Neural cell (in vitro differentiated cells): ENCODE data around the gene DDI1.

Source experiments
- EP300 ChIP-seq: fragments of 450-650 bp; conservative IDR thresholded peaks from 2 replicates; pipeline ENCODE4 v1.6.1; 2014; ENCODE audit warnings: antibody characterized with exemption, mild to moderate bottlenecking, moderate library complexity; ENCODE audit not compliant: poor library complexity, severe bottlenecking
- EZH2 ChIP-seq: fragments of 200-600, 300-800 bp; shearing (Covaris generic), sonication (generic); IDR thresholded peaks from 2 replicates; pipeline ENCODE4 v1.6.1; 2014; ENCODE audit warnings: antibody characterized with exemption, low read length, borderline replicate concordance, mild to moderate bottlenecking; ENCODE audit not compliant: insufficient read depth, poor library complexity, severe bottlenecking
- SMC3 ChIP-seq: fragments of 450-650 bp; conservative IDR thresholded peaks from 2 replicates; pipeline ENCODE4 v1.6.1; 2014; ENCODE audit warnings: antibody characterized with exemption, mild to moderate bottlenecking, moderate library complexity; ENCODE audit not compliant: poor library complexity
- TF ChIP-seq, protein P1 (sequence below): IDR thresholded peaks from 2 replicates; pipeline ENCODE4 v1.6.1; 2012; ENCODE audit warnings: borderline replicate concordance
- TF ChIP-seq, protein P2 (sequence below): fragments of 450-650 bp; IDR thresholded peaks from 2 replicates; pipeline ENCODE4 v1.5.1; 2014; ENCODE audit warnings: antibody characterized with exemption, mild to moderate bottlenecking, moderate library complexity; ENCODE audit not compliant: poor library complexity, severe bottlenecking

DNA sequence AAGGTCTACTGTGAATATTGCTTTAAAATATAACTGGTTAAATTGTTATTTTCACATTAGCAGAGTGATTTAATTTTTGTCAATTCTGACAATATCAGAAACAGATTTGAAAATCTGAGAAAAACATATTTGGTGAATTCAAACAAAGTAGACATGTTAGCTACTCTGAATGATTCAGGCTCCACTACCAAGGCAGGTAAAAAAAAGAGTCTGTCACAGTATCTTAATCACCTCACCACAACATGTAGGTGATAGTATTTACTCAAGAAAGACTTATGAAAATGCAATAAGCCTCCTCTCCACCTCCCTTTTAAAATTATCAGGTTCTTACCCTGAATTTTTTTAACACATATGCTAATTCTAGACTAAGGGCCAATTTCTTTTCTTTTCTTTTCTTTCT, 42.6 kb downstream of the DDI1 start:
- TF ChIP-seq, protein P1, sequence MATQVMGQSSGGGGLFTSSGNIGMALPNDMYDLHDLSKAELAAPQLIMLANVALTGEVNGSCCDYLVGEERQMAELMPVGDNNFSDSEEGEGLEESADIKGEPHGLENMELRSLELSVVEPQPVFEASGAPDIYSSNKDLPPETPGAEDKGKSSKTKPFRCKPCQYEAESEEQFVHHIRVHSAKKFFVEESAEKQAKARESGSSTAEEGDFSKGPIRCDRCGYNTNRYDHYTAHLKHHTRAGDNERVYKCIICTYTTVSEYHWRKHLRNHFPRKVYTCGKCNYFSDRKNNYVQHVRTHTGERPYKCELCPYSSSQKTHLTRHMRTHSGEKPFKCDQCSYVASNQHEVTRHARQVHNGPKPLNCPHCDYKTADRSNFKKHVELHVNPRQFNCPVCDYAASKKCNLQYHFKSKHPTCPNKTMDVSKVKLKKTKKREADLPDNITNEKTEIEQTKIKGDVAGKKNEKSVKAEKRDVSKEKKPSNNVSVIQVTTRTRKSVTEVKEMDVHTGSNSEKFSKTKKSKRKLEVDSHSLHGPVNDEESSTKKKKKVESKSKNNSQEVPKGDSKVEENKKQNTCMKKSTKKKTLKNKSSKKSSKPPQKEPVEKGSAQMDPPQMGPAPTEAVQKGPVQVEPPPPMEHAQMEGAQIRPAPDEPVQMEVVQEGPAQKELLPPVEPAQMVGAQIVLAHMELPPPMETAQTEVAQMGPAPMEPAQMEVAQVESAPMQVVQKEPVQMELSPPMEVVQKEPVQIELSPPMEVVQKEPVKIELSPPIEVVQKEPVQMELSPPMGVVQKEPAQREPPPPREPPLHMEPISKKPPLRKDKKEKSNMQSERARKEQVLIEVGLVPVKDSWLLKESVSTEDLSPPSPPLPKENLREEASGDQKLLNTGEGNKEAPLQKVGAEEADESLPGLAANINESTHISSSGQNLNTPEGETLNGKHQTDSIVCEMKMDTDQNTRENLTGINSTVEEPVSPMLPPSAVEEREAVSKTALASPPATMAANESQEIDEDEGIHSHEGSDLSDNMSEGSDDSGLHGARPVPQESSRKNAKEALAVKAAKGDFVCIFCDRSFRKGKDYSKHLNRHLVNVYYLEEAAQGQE: no peak
- TF ChIP-seq EP300 (no peak), SMC3 (no peak), EZH2 (no peak)
- TF ChIP-seq, protein P2, sequence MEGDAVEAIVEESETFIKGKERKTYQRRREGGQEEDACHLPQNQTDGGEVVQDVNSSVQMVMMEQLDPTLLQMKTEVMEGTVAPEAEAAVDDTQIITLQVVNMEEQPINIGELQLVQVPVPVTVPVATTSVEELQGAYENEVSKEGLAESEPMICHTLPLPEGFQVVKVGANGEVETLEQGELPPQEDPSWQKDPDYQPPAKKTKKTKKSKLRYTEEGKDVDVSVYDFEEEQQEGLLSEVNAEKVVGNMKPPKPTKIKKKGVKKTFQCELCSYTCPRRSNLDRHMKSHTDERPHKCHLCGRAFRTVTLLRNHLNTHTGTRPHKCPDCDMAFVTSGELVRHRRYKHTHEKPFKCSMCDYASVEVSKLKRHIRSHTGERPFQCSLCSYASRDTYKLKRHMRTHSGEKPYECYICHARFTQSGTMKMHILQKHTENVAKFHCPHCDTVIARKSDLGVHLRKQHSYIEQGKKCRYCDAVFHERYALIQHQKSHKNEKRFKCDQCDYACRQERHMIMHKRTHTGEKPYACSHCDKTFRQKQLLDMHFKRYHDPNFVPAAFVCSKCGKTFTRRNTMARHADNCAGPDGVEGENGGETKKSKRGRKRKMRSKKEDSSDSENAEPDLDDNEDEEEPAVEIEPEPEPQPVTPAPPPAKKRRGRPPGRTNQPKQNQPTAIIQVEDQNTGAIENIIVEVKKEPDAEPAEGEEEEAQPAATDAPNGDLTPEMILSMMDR: no peak
